GM10248 (cell line): ENCODE measurements around the gene CSMD2.

Experiments used
- CTCF ChIA-PET: fragments of 300-600 bp; sonication (Branson Sonifier 250); formaldehyde crosslinking; extraction: SDS; loops from one replicate; lab custom pipeline; 2021; ENCODE audit warnings: antibody characterized with exemption; lab: Yijun Ruan, JAX
- POLR2A ChIA-PET: fragments of 350-650 bp; sonication (Branson Sonifier 250); formaldehyde crosslinking; extraction: SDS; loops from one replicate; lab custom pipeline; 2020; ENCODE audit warnings: antibody characterized with exemption; lab: Yijun Ruan, JAX
- DNase-seq: peaks from one replicate; pipeline ENCODE4 v3.0.0; 2012; ENCODE audit errors: extremely low spot score
- TF ChIP-seq, protein P1 (sequence below): IDR thresholded peaks from 2 replicates; pipeline ENCODE4 v1.5.1; 2012; ENCODE audit warnings: mild to moderate bottlenecking, low read depth; ENCODE audit errors: extremely low read depth, missing control alignments, control extremely low read depth

CSMD2 gene

DNA sequence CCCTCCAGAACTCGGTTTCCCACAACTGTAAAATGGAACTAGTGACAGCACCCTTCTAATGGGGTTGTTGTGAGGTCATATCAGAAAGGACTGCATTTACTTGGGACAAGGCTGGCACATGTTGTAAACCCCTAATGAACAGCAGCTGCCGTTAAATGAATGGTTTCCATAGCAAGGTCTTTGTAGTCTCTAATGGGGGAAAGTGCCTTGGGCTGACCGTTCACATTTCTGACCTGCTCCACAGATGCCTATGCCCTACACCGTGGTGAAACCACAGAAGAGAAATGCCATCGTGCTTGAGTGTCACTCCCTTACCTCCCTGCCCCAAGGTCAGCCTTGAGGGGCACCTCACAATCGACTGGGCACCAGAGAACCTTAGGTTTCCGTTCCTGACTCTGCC is 549.5 kb downstream of the CSMD2 start:
- no peak for DNase-seq
- TF ChIP-seq, protein P1, sequence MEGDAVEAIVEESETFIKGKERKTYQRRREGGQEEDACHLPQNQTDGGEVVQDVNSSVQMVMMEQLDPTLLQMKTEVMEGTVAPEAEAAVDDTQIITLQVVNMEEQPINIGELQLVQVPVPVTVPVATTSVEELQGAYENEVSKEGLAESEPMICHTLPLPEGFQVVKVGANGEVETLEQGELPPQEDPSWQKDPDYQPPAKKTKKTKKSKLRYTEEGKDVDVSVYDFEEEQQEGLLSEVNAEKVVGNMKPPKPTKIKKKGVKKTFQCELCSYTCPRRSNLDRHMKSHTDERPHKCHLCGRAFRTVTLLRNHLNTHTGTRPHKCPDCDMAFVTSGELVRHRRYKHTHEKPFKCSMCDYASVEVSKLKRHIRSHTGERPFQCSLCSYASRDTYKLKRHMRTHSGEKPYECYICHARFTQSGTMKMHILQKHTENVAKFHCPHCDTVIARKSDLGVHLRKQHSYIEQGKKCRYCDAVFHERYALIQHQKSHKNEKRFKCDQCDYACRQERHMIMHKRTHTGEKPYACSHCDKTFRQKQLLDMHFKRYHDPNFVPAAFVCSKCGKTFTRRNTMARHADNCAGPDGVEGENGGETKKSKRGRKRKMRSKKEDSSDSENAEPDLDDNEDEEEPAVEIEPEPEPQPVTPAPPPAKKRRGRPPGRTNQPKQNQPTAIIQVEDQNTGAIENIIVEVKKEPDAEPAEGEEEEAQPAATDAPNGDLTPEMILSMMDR = no peak
- ChIA-PET POLR2A (no interaction called here), CTCF (interaction anchor here (3.2 kb wide), 1 partner anchor 18 kb away, joined by 12 read pairs; no protein-coding TSS in a partner anchor)

DNA sequence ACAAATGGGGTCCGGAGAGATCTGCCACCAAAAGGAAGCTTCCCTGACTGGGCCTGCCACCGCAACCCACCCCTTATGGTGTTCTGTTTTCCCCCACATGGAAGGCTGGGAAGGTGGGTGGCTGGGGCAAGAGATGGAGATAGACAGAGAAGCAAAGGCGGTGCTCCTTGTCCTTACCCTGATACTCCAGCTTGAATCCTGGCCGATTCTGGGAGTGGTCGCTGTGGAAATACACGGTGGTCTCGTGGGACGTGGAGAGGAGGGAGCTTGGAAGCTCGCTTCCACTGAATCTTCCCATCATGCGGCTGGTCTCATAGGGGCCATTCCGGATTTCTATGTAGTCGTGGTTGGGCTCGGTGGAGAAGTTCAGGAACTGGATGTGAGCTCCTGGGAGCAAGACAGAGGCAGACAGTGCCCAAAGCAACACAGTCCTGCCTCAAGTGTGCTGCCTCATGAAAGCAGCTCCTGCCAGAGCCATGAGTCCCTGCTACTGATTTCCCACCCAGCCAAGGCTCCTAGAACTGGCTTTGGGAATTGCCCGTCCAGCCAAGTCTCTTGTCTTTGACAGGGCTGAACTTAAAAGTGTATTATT is 554.1 kb downstream of the CSMD2 start:
- CTCF ChIA-PET = interaction anchor here (0.8 to 1.5 kb wide), 3 partner anchors 15 to 26 kb away, joined by 3 to 9 read pairs (median 3); no protein-coding TSS in a partner anchor
- DNase-seq = no peak
- TF ChIP-seq, protein P1 = no peak
- POLR2A ChIA-PET = no interaction called here

DNA sequence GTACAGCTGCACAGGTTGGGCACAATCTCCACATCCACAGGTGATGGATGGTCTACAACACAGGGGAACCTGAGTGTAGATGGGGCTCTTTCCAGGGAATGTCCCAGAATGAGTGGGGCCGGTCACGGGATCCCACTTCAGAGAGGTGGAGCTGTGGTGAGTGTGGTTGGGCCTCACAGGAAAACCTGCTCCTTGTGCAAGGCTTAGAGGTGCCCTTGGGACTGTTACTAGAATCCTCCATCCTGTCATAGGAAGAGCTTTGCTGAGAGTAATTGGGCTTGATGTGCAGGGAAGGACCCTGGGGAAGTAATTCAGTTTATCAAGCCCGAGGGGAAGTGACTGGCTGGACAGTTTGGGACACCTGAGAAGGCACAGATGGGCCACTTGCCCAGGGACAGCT is 554.6 kb downstream of the CSMD2 start:
- DNase-seq = no peak
- POLR2A ChIA-PET = no interaction called here
- TF ChIP-seq, protein P1 = no peak
- CTCF ChIA-PET = interaction anchor here (0.8 to 1.5 kb wide), 3 partner anchors 16 to 26 kb away, joined by 3 to 9 read pairs (median 3); no protein-coding TSS in a partner anchor

DNA sequence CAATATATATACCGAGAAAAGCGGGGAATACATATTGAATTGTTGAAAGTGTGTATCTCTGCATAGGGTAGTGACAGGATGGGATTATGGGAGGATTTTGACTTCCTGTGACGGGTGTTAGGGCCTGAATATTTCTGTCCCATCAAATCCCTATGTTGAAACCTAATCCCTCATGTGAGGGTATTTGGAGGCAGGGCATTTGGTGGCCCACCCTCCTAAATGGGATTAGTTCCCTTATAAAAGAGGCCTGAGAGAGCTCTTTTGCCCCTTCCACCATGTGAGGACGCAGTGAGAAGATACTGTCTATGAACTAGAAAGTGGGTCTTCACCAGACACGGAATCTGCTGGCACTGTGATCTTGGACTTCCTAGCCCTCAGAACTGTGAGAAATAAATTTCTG is 555.3 kb downstream of the CSMD2 start:
- no peak for DNase-seq
- ChIA-PET POLR2A (no interaction called here), CTCF (interaction anchor here (1.0 to 1.1 kb wide), 2 partner anchors 25 to 1133 kb away, joined by 3 read pairs; no protein-coding TSS in a partner anchor)
- TF ChIP-seq, protein P1 = no peak

DNA sequence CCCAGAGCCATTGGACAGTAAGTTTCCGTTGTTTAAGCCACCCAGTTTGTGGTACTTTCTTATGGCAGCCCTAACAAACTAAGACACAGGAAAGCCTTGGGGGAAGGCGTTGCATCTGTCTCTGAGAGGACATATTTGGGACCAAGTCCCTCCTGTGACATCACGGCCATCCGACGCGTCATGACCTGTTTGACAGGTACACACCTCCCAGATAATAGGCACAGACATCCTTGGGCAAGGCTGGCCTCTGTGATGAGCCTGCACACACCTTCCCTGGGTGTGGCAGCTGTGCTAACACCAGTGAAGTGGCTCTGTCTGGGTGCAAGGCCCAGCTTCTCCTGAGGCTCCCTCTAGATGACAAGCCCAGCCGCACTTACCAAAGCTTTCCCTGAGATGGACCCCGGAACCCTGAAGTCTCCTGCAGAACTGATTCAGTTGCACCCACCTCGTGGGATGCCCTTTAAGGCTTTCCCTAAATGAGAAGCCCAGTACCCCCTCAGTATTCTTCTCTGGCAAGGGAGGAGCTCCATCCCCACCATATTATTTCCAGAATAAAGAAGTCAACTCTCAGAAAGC is 556.1 kb downstream of the CSMD2 start:
- CTCF ChIA-PET = interaction anchor here (1.0 to 1.1 kb wide), 2 partner anchors 26 to 1133 kb away, joined by 3 read pairs; no protein-coding TSS in a partner anchor
- DNase-seq = no peak
- POLR2A ChIA-PET = no interaction called here
- TF ChIP-seq, protein P1 = no peak

DNA sequence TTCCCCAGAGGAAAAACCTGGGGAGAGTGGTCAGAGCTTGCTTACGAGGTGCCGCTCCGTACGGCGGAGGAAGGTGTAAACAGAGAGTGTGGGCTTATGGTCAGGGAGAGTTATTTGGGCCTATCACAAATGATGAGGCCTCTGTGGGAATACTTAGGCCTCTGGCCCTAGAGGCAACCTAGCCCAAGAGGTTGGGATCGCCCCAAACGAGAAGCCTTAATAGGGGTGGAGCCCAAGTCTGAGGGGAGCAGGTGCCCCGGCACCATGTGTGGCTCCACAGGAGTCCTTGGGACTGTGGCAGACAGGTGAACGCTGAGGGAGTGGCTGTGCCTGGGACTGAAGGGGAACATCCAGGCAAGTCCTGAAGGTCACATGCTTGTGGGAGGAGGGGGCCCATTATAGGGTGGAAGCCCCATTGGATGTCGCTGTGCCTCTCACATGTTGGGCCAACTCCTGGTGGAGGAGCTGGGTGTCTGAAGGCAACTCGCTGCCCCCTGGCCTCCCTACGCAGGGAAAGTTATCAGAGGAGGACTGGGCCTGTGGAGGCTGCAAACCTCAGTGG is 557.5 kb downstream of the CSMD2 start:
- TF ChIP-seq, protein P1 = no peak
- DNase-seq = no peak
- ChIA-PET CTCF (no interaction called here), POLR2A (no interaction called here)
